ENCODE results near the gene HABP2. TPM values are rescaled to one million over a fixed set of nuclear protein-coding genes. Genes with fewer than 3 reads are reported as not detected.

HABP2 gene
- total RNA-seq, 1 experiment from 2014 or later = not detected

DNA sequence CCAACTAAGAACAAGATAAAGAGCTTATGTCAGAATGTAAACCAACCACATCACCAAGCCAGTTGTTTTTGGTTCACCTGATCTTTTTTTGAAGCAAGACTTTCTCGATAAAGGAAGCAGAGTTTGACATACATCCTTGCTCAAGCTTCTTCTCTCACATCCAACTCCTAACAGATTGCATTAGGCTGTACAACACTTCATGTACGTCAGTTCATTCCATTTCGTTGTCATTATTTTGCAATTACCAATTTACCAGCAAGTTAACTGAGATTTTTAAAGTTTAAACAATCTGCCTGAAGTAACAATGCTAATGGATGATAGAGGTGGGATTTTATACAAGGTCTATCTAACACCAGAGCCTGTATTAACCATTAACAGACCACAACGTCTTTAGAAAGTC lies 70.0 kb downstream of the HABP2 start:
- Histone ChIP-seq H2BK20ac (ENCODE audit: low read depth, low read length, poor library complexity, severe bottlenecking) (no peak overlapping the region), H4K8ac (replicated peaks; ENCODE audit: insufficient read length, low read depth, low read length) (no peak overlapping the region), H2BK120ac (ENCODE audit: low read depth, low read length, poor library complexity, severe bottlenecking) (no peak overlapping the region), H3K23me2 (ENCODE audit: insufficient read length, low read depth, low read length, poor library complexity, severe bottlenecking) (no peaks in the 10 kb centered on the region), H3K27me3 (ENCODE audit: insufficient read depth, low read length) (no peaks in the 10 kb centered on the region), H3K27ac (ENCODE audit: insufficient read length, low read depth, low read length) (no peak overlapping the region), H3T11ph (ENCODE audit: low read length) (no peak overlapping the region), H3K23ac (ENCODE audit: insufficient read length, low read depth, low read length) (no peak overlapping the region), H2AFZ (ENCODE audit: low read length) (no peak overlapping the region), H2BK12ac (ENCODE audit: insufficient read length, low read depth, low read length) (no peak overlapping the region), H2BK5ac (ENCODE audit: insufficient read length, low read length) (no peak overlapping the region), H3K18ac (ENCODE audit: insufficient read length, low read depth, low read length) (no peak overlapping the region), H3K79me1 (ENCODE audit: insufficient read depth, low read depth, low read length, poor library complexity, severe bottlenecking) (no peaks in the 10 kb centered on the region), H3K14ac (ENCODE audit: insufficient read depth, low read length) (no peak overlapping the region), H2AK5ac (ENCODE audit: insufficient read length, low read length) (no peak overlapping the region), H3K4ac (ENCODE audit: low read depth, low read length) (no peak overlapping the region), H3K56ac (ENCODE audit: insufficient read length, low read depth, low read length) (no peak overlapping the region), H2BK15ac (ENCODE audit: low read depth, low read length) (no peak overlapping the region), H3K9me3 (ENCODE audit: control insufficient read depth, low read depth, low read length) (no peaks in the 10 kb centered on the region), H4K5ac (ENCODE audit: insufficient read length, low read depth, low read length) (no peak overlapping the region), H4K91ac (ENCODE audit: insufficient read length, low read depth, low read length) (no peak overlapping the region), H4K20me1 (ENCODE audit: control insufficient read depth, insufficient read depth, insufficient read length) (no peaks in the 10 kb centered on the region), H3K79me2 (ENCODE audit: insufficient read depth, low read length) (no peaks in the 10 kb centered on the region), H3K4me2 (ENCODE audit: insufficient read depth, insufficient read length, low read length) (no peak overlapping the region), H3K4me1 (ENCODE audit: insufficient read depth, low read length) (no peaks in the 10 kb centered on the region; the same call in 1 of the 2 replicates), H3K9ac (ENCODE audit: extremely low read depth, insufficient read length, low read length) (no peak overlapping the region)
- Mint-ChIP-seq H3K4me3 (no peak overlapping the region), H3K27ac (no peak overlapping the region), H3K36me3 (ENCODE audit: insufficient read depth in 1 of 3, low read depth in 3 of 3) (no peaks in the 10 kb centered on the region), H3K27me3 (ENCODE audit: low read depth) (peaks cover 53% of the 10 kb centered on the region), H3K4me1 (peaks cover 26 to 32% of the 10 kb centered on the region in 2 experiments), H3K9me3 (no peaks in the 10 kb centered on the region)
- DNase-seq = no peak
- no CpG with 5 or more reads among the region's 4 CpGs for WGBS (ENCODE audit: extremely low coverage, insufficient read length, low lambda C conversion rate)
- no peak for TF ChIP-seq CTCF (conservative IDR thresholded peaks at IDR 0.05)
